HEK293T (cell line): ENCODE results near the gene MAN2A1.

Experiments used
- CTCF ChIA-PET: fragments of 350-600 bp; formaldehyde crosslinking; extraction: SDS; loops from one replicate; lab custom pipeline; 2021; ENCODE audit warnings: antibody characterized with exemption, inconsistent platforms; lab: Yijun Ruan, JAX
- POLR2A ChIA-PET: fragments of 350-600 bp; formaldehyde crosslinking; extraction: SDS; loops from one replicate; lab custom pipeline; 2020; ENCODE audit warnings: antibody characterized with exemption, inconsistent platforms; lab: Yijun Ruan, JAX
- DNase-seq: peaks from one replicate; pipeline ENCODE4 v3.0.0; 2012; ENCODE audit warnings: mixed read lengths; ENCODE audit errors: extremely low spot score
- ARNT ChIP-seq: fragments of 450-650 bp; IDR thresholded peaks from 2 replicates; pipeline ENCODE4 v1.6.1; 2017; ENCODE audit warnings: mild to moderate bottlenecking
- BHLHE40 ChIP-seq: fragments of 450-650 bp; IDR thresholded peaks from 2 replicates; pipeline ENCODE4 v1.6.1; 2016; ENCODE audit warnings: mild to moderate bottlenecking, moderate library complexity, borderline replicate concordance
- CTBP1 ChIP-seq: fragments of 450-650 bp; IDR thresholded peaks from 2 replicates; pipeline ENCODE4 v1.6.1; 2016; ENCODE audit warnings: borderline replicate concordance
- ELF4 ChIP-seq: fragments of 450-650 bp; IDR thresholded peaks from 2 replicates; pipeline ENCODE4 v1.6.1; 2017; ENCODE audit warnings: antibody characterized with exemption
- FOXA1 ChIP-seq: fragments of 450-650 bp; IDR thresholded peaks from 2 replicates; pipeline ENCODE4 v1.6.1; 2016; ENCODE audit warnings: mild to moderate bottlenecking
- FOXK2 ChIP-seq: fragments of 450-650 bp; IDR thresholded peaks from 2 replicates; pipeline ENCODE4 v1.6.1; 2016; ENCODE audit warnings: mild to moderate bottlenecking
- FOXM1 ChIP-seq: fragments of 450-650 bp; IDR thresholded peaks from 2 replicates; pipeline ENCODE4 v1.6.1; 2017; ENCODE audit warnings: mild to moderate bottlenecking, borderline replicate concordance
- HDGF ChIP-seq: fragments of 450-650 bp; IDR thresholded peaks from 2 replicates; pipeline ENCODE4 v1.6.1; 2017; ENCODE audit warnings: antibody characterized with exemption, borderline replicate concordance
- L3MBTL2 ChIP-seq: fragments of 450-650 bp; conservative IDR thresholded peaks from 2 replicates; pipeline ENCODE4 v1.6.1; 2016; ENCODE audit warnings: mild to moderate bottlenecking
- LEF1 ChIP-seq: fragments of 450-650 bp; IDR thresholded peaks from 2 replicates; pipeline ENCODE4 v1.6.1; 2017; ENCODE audit warnings: mild to moderate bottlenecking, borderline replicate concordance
- NFRKB ChIP-seq: fragments of 450-650 bp; IDR thresholded peaks from 2 replicates; pipeline ENCODE4 v1.6.1; 2016; ENCODE audit warnings: mild to moderate bottlenecking, moderate library complexity
- PKNOX1 ChIP-seq: fragments of 450-650 bp; IDR thresholded peaks from 2 replicates; pipeline ENCODE4 v1.6.1; 2016
- SP1 ChIP-seq: fragments of 450-650 bp; IDR thresholded peaks from 2 replicates; pipeline ENCODE4 v1.6.1; 2017
- SUZ12 ChIP-seq: fragments of 450-650 bp; IDR thresholded peaks from 2 replicates; pipeline ENCODE4 v1.6.1; 2016; ENCODE audit warnings: mild to moderate bottlenecking
- TARDBP ChIP-seq: fragments of 450-650 bp; IDR thresholded peaks from 2 replicates; pipeline ENCODE4 v1.6.1; 2016
- ZNF384 ChIP-seq: fragments of 450-650 bp; IDR thresholded peaks from 2 replicates; pipeline ENCODE4 v1.6.1; 2016

MAN2A1 gene

GRCh38 chr5:109901628-109901981 lies 211.9 kb downstream of the MAN2A1 start:
- CTCF ChIA-PET: no interaction called here
- POLR2A ChIA-PET: no interaction called here
- TF ChIP-seq BHLHE40 (no peak), LEF1 (no peak), ELF4 (no peak), FOXM1 (no peak), PKNOX1 (no peak), HDGF (no peak), NFRKB (no peak), FOXA1 (no peak), SUZ12 (no peak), L3MBTL2 (no peak), ARNT (no peak), TARDBP (no peak), ZNF384 (no peak), SP1 (no peak), FOXK2 (no peak), CTBP1 (no peak)
- DNase-seq: no peak

- ChIA-PET POLR2A (no interaction called here), CTCF (no interaction called here)
- no peak for TF ChIP-seq ZNF384
- no peak for DNase-seq
Observed at GRCh38 chr5:109903061-109903460, 213.3 kb downstream of the MAN2A1 start.

GRCh38 chr5:109905906-109906305 lies 216.2 kb downstream of the MAN2A1 start:
- POLR2A ChIA-PET: no interaction called here
- DNase-seq: no peak
- CTCF ChIA-PET: no interaction called here
- TF ChIP-seq FOXK2 (no peak), FOXA1 (no peak), FOXM1 (no peak), PKNOX1 (no peak), HDGF (no peak), L3MBTL2 (no peak), LEF1 (no peak), ZNF384 (no peak), SP1 (no peak), BHLHE40 (no peak), SUZ12 (no peak), TARDBP (no peak), ELF4 (no peak), ARNT (no peak), NFRKB (no peak)

- no peak for DNase-seq
Observed at GRCh38 chr5:109907189-109907588, 217.5 kb downstream of the MAN2A1 start.

GRCh38 chr5:109907731-109908130 lies 218.0 kb downstream of the MAN2A1 start:
- DNase-seq: no peak
- ChIA-PET CTCF (no interaction called here), POLR2A (no interaction called here)
- TF ChIP-seq PKNOX1 (no peak), NFRKB (no peak), SP1 (no peak), HDGF (no peak), BHLHE40 (no peak), FOXA1 (no peak), ELF4 (no peak), L3MBTL2 (no peak), TARDBP (no peak), FOXK2 (no peak), FOXM1 (no peak), LEF1 (no peak)

More at GRCh38 chr5:109907189-109907588, 217.5 kb downstream of the MAN2A1 start:
- POLR2A ChIA-PET: no interaction called here
- TF ChIP-seq NFRKB: no peak
- CTCF ChIA-PET: no interaction called here

- DNase-seq: no peak
- CTCF ChIA-PET: no interaction called here
- no peak for TF ChIP-seq TARDBP
- TF ChIP-seq NFRKB: no peak
- TF ChIP-seq FOXM1: no peak
- TF ChIP-seq ARNT: no peak
- no peak for TF ChIP-seq PKNOX1
- TF ChIP-seq L3MBTL2: no peak
- no peak for TF ChIP-seq SP1
- no peak for TF ChIP-seq BHLHE40
- TF ChIP-seq ZNF384: no peak
- TF ChIP-seq FOXA1: no peak
- TF ChIP-seq HDGF: no peak
- TF ChIP-seq LEF1: no peak
- no peak for TF ChIP-seq SUZ12
- POLR2A ChIA-PET: no interaction called here
Observed at GRCh38 chr5:109908366-109908765, 218.6 kb downstream of the MAN2A1 start.
